HepG2 (cell line): ENCODE results near the gene KCNK2.

Experiments used
- CENPX ChIP-seq: sonication (generic); formaldehyde crosslinking; IDR thresholded peaks from 2 replicates; pipeline ENCODE4 v1.9.0; 2021; ENCODE audit warnings: mild to moderate bottlenecking, missing genetic modification reagents, moderate library complexity
- HDAC6 ChIP-seq: fragments of 200-600 bp; sonication (generic); IDR thresholded peaks from 2 replicates; pipeline ENCODE4 v1.7.0; 2017; ENCODE audit warnings: mild to moderate bottlenecking, antibody characterized with exemption, low read length, low read depth
- NCOA5 ChIP-seq: sonication (generic); formaldehyde crosslinking; IDR thresholded peaks from 2 replicates; pipeline ENCODE4 v1.4.0; 2020; ENCODE audit warnings: missing genetic modification reagents
- NR2F2 ChIP-seq: IDR thresholded peaks from 2 replicates; pipeline ENCODE4 v1.6.1; 2012; ENCODE audit warnings: low read depth, inconsistent platforms, borderline replicate concordance
- POLR2A ChIP-seq, 2 experiments: IDR thresholded peaks; 2 replicates each; pipeline ENCODE4 v1.6.1; 2011; ENCODE audit warnings: low read depth in 2 of 2, low read length in 2 of 2, mild to moderate bottlenecking in 1 of 2, moderate library complexity in 1 of 2; ENCODE audit not compliant: insufficient read depth in 1 of 2
- ZKSCAN8 ChIP-seq: IDR thresholded peaks from 2 replicates; pipeline ENCODE4 v1.6.1; 2016; ENCODE audit warnings: borderline replicate concordance, missing genetic modification reagents, missing compliant biosample characterization
- ZNF383 ChIP-seq: sonication (generic); formaldehyde crosslinking; IDR thresholded peaks from 2 replicates; pipeline ENCODE4 v1.4.0; 2020; ENCODE audit warnings: missing genetic modification reagents, mild to moderate bottlenecking, borderline replicate concordance
- TF ChIP-seq, protein P1 (sequence below): sonication (generic); formaldehyde crosslinking; IDR thresholded peaks from 2 replicates; pipeline ENCODE4 v1.4.0; 2020; ENCODE audit warnings: mild to moderate bottlenecking, missing genetic modification reagents
- TF ChIP-seq, protein P2 (sequence below): sonication (generic); formaldehyde crosslinking; IDR thresholded peaks from 2 replicates; pipeline ENCODE4 v1.4.0; 2020; ENCODE audit warnings: missing genetic modification reagents
- TF ChIP-seq, protein P3 (sequence below): sonication (generic); formaldehyde crosslinking; IDR thresholded peaks from 2 replicates; pipeline ENCODE4 v1.8.0; 2023; ENCODE audit warnings: mild to moderate bottlenecking, missing genetic modification reagents
- TF ChIP-seq, protein P4 (sequence below): sonication (generic); formaldehyde crosslinking; IDR thresholded peaks from 2 replicates; pipeline ENCODE4 v1.4.0; 2020; ENCODE audit warnings: missing genetic modification reagents
- TF ChIP-seq, protein P5 (sequence below): sonication (generic); formaldehyde crosslinking; IDR thresholded peaks from 2 replicates; pipeline ENCODE4 v1.8.0; 2022; ENCODE audit warnings: mild to moderate bottlenecking, missing genetic modification reagents; ENCODE audit not compliant: insufficient replicate concordance

DNA sequence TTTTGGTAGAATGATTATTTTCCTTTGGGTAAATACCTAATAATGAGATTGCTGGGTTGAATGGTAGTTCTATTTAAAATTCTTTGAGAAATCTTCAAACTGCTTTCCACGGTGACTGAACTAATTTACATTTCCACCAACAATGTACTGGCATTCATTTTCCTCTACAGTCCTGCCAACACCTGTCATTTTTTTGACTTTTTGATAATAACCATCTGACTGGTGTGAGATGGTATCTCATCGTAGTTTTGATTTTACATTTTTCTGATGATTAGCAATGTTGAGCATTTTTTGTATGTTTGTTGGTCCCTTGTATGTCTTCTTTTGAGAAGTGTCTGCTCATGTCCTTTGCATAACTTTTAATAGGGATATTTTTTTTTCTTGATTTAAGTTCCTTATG, 23.5 kb downstream of the KCNK2 start:
- TF ChIP-seq CENPX: no peak
- TF ChIP-seq HDAC6: no peak
- TF ChIP-seq, protein P1, sequence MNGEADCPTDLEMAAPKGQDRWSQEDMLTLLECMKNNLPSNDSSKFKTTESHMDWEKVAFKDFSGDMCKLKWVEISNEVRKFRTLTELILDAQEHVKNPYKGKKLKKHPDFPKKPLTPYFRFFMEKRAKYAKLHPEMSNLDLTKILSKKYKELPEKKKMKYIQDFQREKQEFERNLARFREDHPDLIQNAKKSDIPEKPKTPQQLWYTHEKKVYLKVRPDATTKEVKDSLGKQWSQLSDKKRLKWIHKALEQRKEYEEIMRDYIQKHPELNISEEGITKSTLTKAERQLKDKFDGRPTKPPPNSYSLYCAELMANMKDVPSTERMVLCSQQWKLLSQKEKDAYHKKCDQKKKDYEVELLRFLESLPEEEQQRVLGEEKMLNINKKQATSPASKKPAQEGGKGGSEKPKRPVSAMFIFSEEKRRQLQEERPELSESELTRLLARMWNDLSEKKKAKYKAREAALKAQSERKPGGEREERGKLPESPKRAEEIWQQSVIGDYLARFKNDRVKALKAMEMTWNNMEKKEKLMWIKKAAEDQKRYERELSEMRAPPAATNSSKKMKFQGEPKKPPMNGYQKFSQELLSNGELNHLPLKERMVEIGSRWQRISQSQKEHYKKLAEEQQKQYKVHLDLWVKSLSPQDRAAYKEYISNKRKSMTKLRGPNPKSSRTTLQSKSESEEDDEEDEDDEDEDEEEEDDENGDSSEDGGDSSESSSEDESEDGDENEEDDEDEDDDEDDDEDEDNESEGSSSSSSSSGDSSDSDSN: no peak
- TF ChIP-seq, protein P2, sequence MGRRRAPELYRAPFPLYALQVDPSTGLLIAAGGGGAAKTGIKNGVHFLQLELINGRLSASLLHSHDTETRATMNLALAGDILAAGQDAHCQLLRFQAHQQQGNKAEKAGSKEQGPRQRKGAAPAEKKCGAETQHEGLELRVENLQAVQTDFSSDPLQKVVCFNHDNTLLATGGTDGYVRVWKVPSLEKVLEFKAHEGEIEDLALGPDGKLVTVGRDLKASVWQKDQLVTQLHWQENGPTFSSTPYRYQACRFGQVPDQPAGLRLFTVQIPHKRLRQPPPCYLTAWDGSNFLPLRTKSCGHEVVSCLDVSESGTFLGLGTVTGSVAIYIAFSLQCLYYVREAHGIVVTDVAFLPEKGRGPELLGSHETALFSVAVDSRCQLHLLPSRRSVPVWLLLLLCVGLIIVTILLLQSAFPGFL (CRISPR knock-in tag): no peak
- TF ChIP-seq ZNF383 (CRISPR knock-in tag): no peak
- TF ChIP-seq, protein P3, sequence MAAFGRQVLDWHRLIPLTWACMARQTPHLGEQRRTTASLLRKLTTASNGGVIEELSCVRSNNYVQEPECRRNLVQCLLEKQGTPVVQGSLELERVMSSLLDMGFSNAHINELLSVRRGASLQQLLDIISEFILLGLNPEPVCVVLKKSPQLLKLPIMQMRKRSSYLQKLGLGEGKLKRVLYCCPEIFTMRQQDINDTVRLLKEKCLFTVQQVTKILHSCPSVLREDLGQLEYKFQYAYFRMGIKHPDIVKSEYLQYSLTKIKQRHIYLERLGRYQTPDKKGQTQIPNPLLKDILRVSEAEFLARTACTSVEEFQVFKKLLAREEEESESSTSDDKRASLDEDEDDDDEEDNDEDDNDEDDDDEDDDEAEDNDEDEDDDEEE (CRISPR knock-in tag): no peak
- no peak for TF ChIP-seq NR2F2
- no peak for TF ChIP-seq ZKSCAN8 (CRISPR knock-in tag)
- TF ChIP-seq NCOA5 (CRISPR knock-in tag): no peak
- TF ChIP-seq, protein P4, sequence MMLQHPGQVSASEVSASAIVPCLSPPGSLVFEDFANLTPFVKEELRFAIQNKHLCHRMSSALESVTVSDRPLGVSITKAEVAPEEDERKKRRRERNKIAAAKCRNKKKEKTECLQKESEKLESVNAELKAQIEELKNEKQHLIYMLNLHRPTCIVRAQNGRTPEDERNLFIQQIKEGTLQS (CRISPR knock-in tag): no peak
- TF ChIP-seq POLR2A (IDR thresholded peaks at IDR 0.05; ENCODE audit: insufficient read depth in 1 of 2, low read depth in 2 of 2, low read length in 2 of 2): no peak
- TF ChIP-seq, protein P5, sequence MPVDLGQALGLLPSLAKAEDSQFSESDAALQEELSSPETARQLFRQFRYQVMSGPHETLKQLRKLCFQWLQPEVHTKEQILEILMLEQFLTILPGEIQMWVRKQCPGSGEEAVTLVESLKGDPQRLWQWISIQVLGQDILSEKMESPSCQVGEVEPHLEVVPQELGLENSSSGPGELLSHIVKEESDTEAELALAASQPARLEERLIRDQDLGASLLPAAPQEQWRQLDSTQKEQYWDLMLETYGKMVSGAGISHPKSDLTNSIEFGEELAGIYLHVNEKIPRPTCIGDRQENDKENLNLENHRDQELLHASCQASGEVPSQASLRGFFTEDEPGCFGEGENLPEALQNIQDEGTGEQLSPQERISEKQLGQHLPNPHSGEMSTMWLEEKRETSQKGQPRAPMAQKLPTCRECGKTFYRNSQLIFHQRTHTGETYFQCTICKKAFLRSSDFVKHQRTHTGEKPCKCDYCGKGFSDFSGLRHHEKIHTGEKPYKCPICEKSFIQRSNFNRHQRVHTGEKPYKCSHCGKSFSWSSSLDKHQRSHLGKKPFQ: no peak
